Neural cell (in vitro differentiated cells): ENCODE data around the gene NRP2. TPM values are rescaled to one million over a fixed set of nuclear protein-coding genes. Genes with fewer than 3 reads are reported as not detected.

ENCODE experiments used
- H2AFZ ChIP-seq: fragments of 200-600, 300-800 bp; sonication (generic), shearing (Covaris generic); 2 replicates; pipeline ENCODE4 v1.6.0; 2014; ENCODE audit warnings: low read depth, mild to moderate bottlenecking, antibody characterized with exemption, low read length, moderate library complexity
- H3F3A ChIP-seq: fragments of 200-600 bp; shearing (Covaris generic); 2 replicates; pipeline ENCODE4 v1.6.1; 2016; ENCODE audit warnings: mild to moderate bottlenecking, moderate library complexity, mixed read lengths, antibody characterized with exemption, low read length; ENCODE audit not compliant: insufficient read depth, poor library complexity, severe bottlenecking
- H3K27ac ChIP-seq: fragments of 200-600, 300-800 bp; sonication (generic), shearing (Covaris generic); 2 replicates; pipeline ENCODE4 v1.5.1; 2014; ENCODE audit warnings: mild to moderate bottlenecking, low read length, moderate library complexity
- H3K27me3 ChIP-seq: fragments of 300-800, 200-600 bp; sonication (generic), shearing (Covaris generic); 2 replicates; pipeline ENCODE4 v1.6.0; 2014; ENCODE audit warnings: mild to moderate bottlenecking, low read depth, low read length, moderate library complexity; ENCODE audit not compliant: insufficient read depth
- H3K36me3 ChIP-seq: fragments of 300-800, 200-600 bp; sonication (generic), shearing (Covaris generic); 2 replicates; pipeline ENCODE4 v1.5.1; 2014; ENCODE audit warnings: mild to moderate bottlenecking, antibody characterized with exemption, low read length, moderate library complexity; ENCODE audit not compliant: insufficient read depth
- H3K4me2 ChIP-seq: fragments of 300-800, 200-600 bp; sonication (generic), shearing (Covaris generic); 2 replicates; pipeline ENCODE4 v1.6.0; 2014; ENCODE audit warnings: mild to moderate bottlenecking, low read length
- H3K4me3 ChIP-seq: fragments of 300-800, 200-600 bp; sonication (generic), shearing (Covaris generic); 2 replicates; pipeline ENCODE4 v1.5.1; 2014; ENCODE audit warnings: mild to moderate bottlenecking, low read length, moderate library complexity
- H3K79me2 ChIP-seq: fragments of 200-600 bp; shearing (Covaris generic); replicated peaks from 2 replicates; pipeline ENCODE4 v1.6.0; 2014; ENCODE audit warnings: mild to moderate bottlenecking, low read length, moderate library complexity; ENCODE audit not compliant: insufficient read depth
- H3K9ac ChIP-seq: fragments of 300-800, 200-600 bp; sonication (generic), shearing (Covaris generic); 2 replicates; pipeline ENCODE4 v1.6.1; 2016; ENCODE audit warnings: mild to moderate bottlenecking, low read length, mixed read lengths
- H3K9me2 ChIP-seq: fragments of 200-600 bp; shearing (Covaris generic); 2 replicates; pipeline ENCODE4 v1.6.1; 2016; ENCODE audit warnings: mild to moderate bottlenecking, low read length, mixed read lengths; ENCODE audit not compliant: insufficient read depth
- H3K9me3 ChIP-seq: fragments of 200-600, 300-800 bp; sonication (generic), shearing (Covaris generic); 2 replicates; pipeline ENCODE4 v1.6.1; 2016; ENCODE audit warnings: mild to moderate bottlenecking, mixed run types, low read length, moderate library complexity, mixed read lengths
- H4K20me1 ChIP-seq: fragments of 200-600 bp; shearing (Covaris generic); 2 replicates; pipeline ENCODE4 v1.6.1; 2016; ENCODE audit warnings: mild to moderate bottlenecking, mixed run types; ENCODE audit not compliant: insufficient read depth
- CTCF ChIP-seq: fragments of 450-650 bp; IDR thresholded peaks from 2 replicates; pipeline ENCODE4 v1.5.1; 2014; ENCODE audit warnings: antibody characterized with exemption, mild to moderate bottlenecking, moderate library complexity; ENCODE audit not compliant: poor library complexity, severe bottlenecking
- EP300 ChIP-seq: fragments of 450-650 bp; conservative IDR thresholded peaks from 2 replicates; pipeline ENCODE4 v1.6.1; 2014; ENCODE audit warnings: antibody characterized with exemption, mild to moderate bottlenecking, moderate library complexity; ENCODE audit not compliant: poor library complexity, severe bottlenecking
- EZH2 ChIP-seq: fragments of 200-600, 300-800 bp; shearing (Covaris generic), sonication (generic); IDR thresholded peaks from 2 replicates; pipeline ENCODE4 v1.6.1; 2014; ENCODE audit warnings: antibody characterized with exemption, low read length, borderline replicate concordance, mild to moderate bottlenecking; ENCODE audit not compliant: insufficient read depth, poor library complexity, severe bottlenecking
- MXI1 ChIP-seq: fragments of 450-650 bp; conservative IDR thresholded peaks from 2 replicates; pipeline ENCODE4 v1.6.1; 2014; ENCODE audit warnings: antibody characterized with exemption, mild to moderate bottlenecking; ENCODE audit not compliant: poor library complexity, severe bottlenecking
- POLR2AphosphoS5 ChIP-seq: IDR thresholded peaks from 2 replicates; pipeline ENCODE4 v1.6.1; 2012
- RAD21 ChIP-seq: fragments of 450-650 bp; conservative IDR thresholded peaks from 2 replicates; pipeline ENCODE4 v1.6.1; 2014; ENCODE audit warnings: antibody characterized with exemption, mild to moderate bottlenecking, moderate library complexity
- REST ChIP-seq: IDR thresholded peaks from 2 replicates; pipeline ENCODE4 v1.6.1; 2012; ENCODE audit warnings: borderline replicate concordance
- SMC3 ChIP-seq: fragments of 450-650 bp; conservative IDR thresholded peaks from 2 replicates; pipeline ENCODE4 v1.6.1; 2014; ENCODE audit warnings: antibody characterized with exemption, mild to moderate bottlenecking, moderate library complexity; ENCODE audit not compliant: poor library complexity
- TAF1 ChIP-seq: IDR thresholded peaks from 2 replicates; pipeline ENCODE4 v1.6.1; 2012; ENCODE audit warnings: low read depth
- polyA plus RNA-seq: library from polyadenylated mRNA; depleted of rRNA; stranded (reverse); fragments of >200 nt; gene quantifications from 2 replicates; pipeline ENCODE4 v1.2.3, GENCODE V29; 2014

The NRP2 gene
- polyA plus RNA-seq, 1 donor from 2014 or later: 30.2 TPM

GRCh38 chr2:205654878-205655605 lies 27.3 kb upstream of the NRP2 start:
- Histone ChIP-seq H2AFZ (no peak overlapping the region), H3K4me2 (no peak overlapping the region)
- no peak for TF ChIP-seq CTCF
- TF ChIP-seq EP300: no peak
- TF ChIP-seq POLR2AphosphoS5: no peak
- TF ChIP-seq TAF1: no peak
- no peak for TF ChIP-seq MXI1
- TF ChIP-seq REST: no peak
- no peak for TF ChIP-seq EZH2
- no peak for TF ChIP-seq RAD21
- no peak for TF ChIP-seq SMC3

GRCh38 chr2:205655779-205656456 lies 26.4 kb upstream of the NRP2 start:
- H3K79me2 ChIP-seq: no peaks in the 10 kb centered on the region
- H3K9me3 ChIP-seq: no peaks in the 10 kb centered on the region
- H3K36me3 ChIP-seq: no peaks in the 10 kb centered on the region
- no peak overlapping the region for H3K4me2 ChIP-seq
- no peak overlapping the region for H3K9ac ChIP-seq
- H3K4me3 ChIP-seq: no peak overlapping the region
- TF ChIP-seq TAF1 (no peak), SMC3 (no peak), REST (no peak), POLR2AphosphoS5 (no peak), RAD21 (no peak), EP300 (no peak), CTCF (no peak), EZH2 (no peak), MXI1 (no peak)
- H3K27me3 ChIP-seq: no peaks in the 10 kb centered on the region
- no peaks in the 10 kb centered on the region for H3F3A ChIP-seq
- no peak overlapping the region for H3K27ac ChIP-seq
- H4K20me1 ChIP-seq: no peaks in the 10 kb centered on the region
- H3K9me2 ChIP-seq: no peaks in the 10 kb centered on the region
- H2AFZ ChIP-seq: no peak overlapping the region

More at GRCh38 chr2:205654878-205655605, 27.3 kb upstream of the NRP2 start:
- Histone ChIP-seq H4K20me1 (no peaks in the 10 kb centered on the region), H3K27ac (no peak overlapping the region), H3K36me3 (no peaks in the 10 kb centered on the region), H3K27me3 (no peaks in the 10 kb centered on the region), H3K9ac (no peak overlapping the region), H3K4me3 (no peak overlapping the region), H3K9me3 (no peaks in the 10 kb centered on the region), H3K79me2 (no peaks in the 10 kb centered on the region), H3K9me2 (no peaks in the 10 kb centered on the region), H3F3A (no peaks in the 10 kb centered on the region)
